HepG2 (cell line): ENCODE data around the gene CACNA2D1.

Source experiments
- FOSL1 ChIP-seq: sonication (generic); formaldehyde crosslinking; IDR thresholded peaks from 2 replicates; pipeline ENCODE4 v1.9.0; 2021; ENCODE audit warnings: missing genetic modification reagents, borderline replicate concordance
- HNRNPH1 ChIP-seq: fragments of 200-400 bp; formaldehyde crosslinking; optimal IDR thresholded peaks from 2 replicates; pipeline ENCODE3; 2017; ENCODE audit warnings: mild to moderate bottlenecking, low read depth, low read length
- MATR3 ChIP-seq: sonication (generic); formaldehyde crosslinking; IDR thresholded peaks from 2 replicates; pipeline ENCODE4 v1.4.0; 2020; ENCODE audit warnings: missing genetic modification reagents
- POLR2A ChIP-seq, 2 experiments: IDR thresholded peaks; 2 replicates each; pipeline ENCODE4 v1.6.1; 2011; ENCODE audit warnings: low read depth in 2 of 2, low read length in 2 of 2, mild to moderate bottlenecking in 1 of 2, moderate library complexity in 1 of 2; ENCODE audit not compliant: insufficient read depth in 1 of 2
- RAD21 ChIP-seq: fragments of 450-650 bp; formaldehyde crosslinking; IDR thresholded peaks from 2 replicates; pipeline ENCODE4 v1.5.0; 2020; ENCODE audit warnings: mild to moderate bottlenecking
- RFX5 ChIP-seq: IDR thresholded peaks from 2 replicates; pipeline ENCODE4 v1.6.1; 2011; ENCODE audit warnings: low read depth, low read length, improper control_type of control experiment
- SRF ChIP-seq: IDR thresholded peaks from 2 replicates; pipeline ENCODE4 v1.6.1; 2011; ENCODE audit warnings: mild to moderate bottlenecking, low read depth, low read length, moderate library complexity
- ZNF678 ChIP-seq: sonication (generic); formaldehyde crosslinking; IDR thresholded peaks from 2 replicates; pipeline ENCODE4 v1.4.0; 2020; ENCODE audit warnings: mild to moderate bottlenecking, missing genetic modification reagents
- TF ChIP-seq, protein P1 (sequence below): sonication (generic); formaldehyde crosslinking; IDR thresholded peaks from 2 replicates; pipeline ENCODE4 v1.4.0; 2020; ENCODE audit warnings: missing genetic modification reagents, borderline replicate concordance
- TF ChIP-seq, protein P2 (sequence below): sonication (generic); formaldehyde crosslinking; IDR thresholded peaks from 2 replicates; pipeline ENCODE4 v1.5.0; 2020; ENCODE audit warnings: missing genetic modification reagents
- TF ChIP-seq, protein P3 (sequence below): sonication (generic); formaldehyde crosslinking; IDR thresholded peaks from 2 replicates; pipeline ENCODE4 v1.5.0; 2020; ENCODE audit warnings: mild to moderate bottlenecking, missing genetic modification reagents, moderate library complexity
- TF ChIP-seq, protein P4 (sequence below): IDR thresholded peaks from 2 replicates; pipeline ENCODE4 v1.6.1; 2018; ENCODE audit warnings: missing genetic modification reagents

DNA sequence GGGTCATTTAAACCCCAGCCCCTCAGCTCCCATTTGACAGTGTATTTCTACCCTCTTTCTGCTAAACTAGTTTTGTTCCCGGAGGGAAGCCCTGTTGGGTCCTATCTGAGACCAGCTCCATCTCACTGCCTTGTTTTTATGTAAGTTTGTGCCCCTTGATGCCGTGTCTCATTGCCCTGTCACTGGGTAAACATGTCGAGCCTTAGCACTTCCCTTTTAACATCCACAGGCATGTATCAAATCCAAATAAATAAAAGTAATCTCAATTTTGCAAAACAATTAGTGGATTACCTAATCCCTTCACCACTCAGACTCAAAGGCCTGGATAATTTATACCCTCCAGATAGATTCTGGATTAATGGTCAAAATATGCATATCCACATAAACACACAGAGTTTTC lies 115.7 kb downstream of the CACNA2D1 start:
- TF ChIP-seq, protein P1, sequence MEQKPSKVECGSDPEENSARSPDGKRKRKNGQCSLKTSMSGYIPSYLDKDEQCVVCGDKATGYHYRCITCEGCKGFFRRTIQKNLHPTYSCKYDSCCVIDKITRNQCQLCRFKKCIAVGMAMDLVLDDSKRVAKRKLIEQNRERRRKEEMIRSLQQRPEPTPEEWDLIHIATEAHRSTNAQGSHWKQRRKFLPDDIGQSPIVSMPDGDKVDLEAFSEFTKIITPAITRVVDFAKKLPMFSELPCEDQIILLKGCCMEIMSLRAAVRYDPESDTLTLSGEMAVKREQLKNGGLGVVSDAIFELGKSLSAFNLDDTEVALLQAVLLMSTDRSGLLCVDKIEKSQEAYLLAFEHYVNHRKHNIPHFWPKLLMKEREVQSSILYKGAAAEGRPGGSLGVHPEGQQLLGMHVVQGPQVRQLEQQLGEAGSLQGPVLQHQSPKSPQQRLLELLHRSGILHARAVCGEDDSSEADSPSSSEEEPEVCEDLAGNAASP = no peak
- TF ChIP-seq FOSL1 (no peak), RAD21 (CRISPR knock-in tag) (no peak), POLR2A (IDR thresholded peaks at IDR 0.05; ENCODE audit: insufficient read depth in 1 of 2, low read depth in 2 of 2, low read length in 2 of 2) (no peak), MATR3 (CRISPR knock-in tag) (no peak), HNRNPH1 (no peak), SRF (no peak), ZNF678 (CRISPR knock-in tag) (no peak), RFX5 (no peak)
- TF ChIP-seq, protein P2, sequence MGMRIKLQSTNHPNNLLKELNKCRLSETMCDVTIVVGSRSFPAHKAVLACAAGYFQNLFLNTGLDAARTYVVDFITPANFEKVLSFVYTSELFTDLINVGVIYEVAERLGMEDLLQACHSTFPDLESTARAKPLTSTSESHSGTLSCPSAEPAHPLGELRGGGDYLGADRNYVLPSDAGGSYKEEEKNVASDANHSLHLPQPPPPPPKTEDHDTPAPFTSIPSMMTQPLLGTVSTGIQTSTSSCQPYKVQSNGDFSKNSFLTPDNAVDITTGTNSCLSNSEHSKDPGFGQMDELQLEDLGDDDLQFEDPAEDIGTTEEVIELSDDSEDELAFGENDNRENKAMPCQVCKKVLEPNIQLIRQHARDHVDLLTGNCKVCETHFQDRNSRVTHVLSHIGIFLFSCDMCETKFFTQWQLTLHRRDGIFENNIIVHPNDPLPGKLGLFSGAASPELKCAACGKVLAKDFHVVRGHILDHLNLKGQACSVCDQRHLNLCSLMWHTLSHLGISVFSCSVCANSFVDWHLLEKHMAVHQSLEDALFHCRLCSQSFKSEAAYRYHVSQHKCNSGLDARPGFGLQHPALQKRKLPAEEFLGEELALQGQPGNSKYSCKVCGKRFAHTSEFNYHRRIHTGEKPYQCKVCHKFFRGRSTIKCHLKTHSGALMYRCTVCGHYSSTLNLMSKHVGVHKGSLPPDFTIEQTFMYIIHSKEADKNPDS (CRISPR knock-in tag) = no peak
- TF ChIP-seq, protein P3, sequence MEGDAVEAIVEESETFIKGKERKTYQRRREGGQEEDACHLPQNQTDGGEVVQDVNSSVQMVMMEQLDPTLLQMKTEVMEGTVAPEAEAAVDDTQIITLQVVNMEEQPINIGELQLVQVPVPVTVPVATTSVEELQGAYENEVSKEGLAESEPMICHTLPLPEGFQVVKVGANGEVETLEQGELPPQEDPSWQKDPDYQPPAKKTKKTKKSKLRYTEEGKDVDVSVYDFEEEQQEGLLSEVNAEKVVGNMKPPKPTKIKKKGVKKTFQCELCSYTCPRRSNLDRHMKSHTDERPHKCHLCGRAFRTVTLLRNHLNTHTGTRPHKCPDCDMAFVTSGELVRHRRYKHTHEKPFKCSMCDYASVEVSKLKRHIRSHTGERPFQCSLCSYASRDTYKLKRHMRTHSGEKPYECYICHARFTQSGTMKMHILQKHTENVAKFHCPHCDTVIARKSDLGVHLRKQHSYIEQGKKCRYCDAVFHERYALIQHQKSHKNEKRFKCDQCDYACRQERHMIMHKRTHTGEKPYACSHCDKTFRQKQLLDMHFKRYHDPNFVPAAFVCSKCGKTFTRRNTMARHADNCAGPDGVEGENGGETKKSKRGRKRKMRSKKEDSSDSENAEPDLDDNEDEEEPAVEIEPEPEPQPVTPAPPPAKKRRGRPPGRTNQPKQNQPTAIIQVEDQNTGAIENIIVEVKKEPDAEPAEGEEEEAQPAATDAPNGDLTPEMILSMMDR = no peak
- TF ChIP-seq, protein P4, sequence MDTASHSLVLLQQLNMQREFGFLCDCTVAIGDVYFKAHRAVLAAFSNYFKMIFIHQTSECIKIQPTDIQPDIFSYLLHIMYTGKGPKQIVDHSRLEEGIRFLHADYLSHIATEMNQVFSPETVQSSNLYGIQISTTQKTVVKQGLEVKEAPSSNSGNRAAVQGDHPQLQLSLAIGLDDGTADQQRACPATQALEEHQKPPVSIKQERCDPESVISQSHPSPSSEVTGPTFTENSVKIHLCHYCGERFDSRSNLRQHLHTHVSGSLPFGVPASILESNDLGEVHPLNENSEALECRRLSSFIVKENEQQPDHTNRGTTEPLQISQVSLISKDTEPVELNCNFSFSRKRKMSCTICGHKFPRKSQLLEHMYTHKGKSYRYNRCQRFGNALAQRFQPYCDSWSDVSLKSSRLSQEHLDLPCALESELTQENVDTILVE = no peak
